B cell (primary cell): Measurements from ENCODE around the gene NOXO1. TPM values are rescaled to one million over a fixed set of nuclear protein-coding genes. Genes with fewer than 3 reads are reported as not detected.

Experiments
- ATAC-seq: fragments of 200-7000 bp; cut with Tn5 transposase; one replicate; pipeline ENCODE4 v1.10.0; 2021; ENCODE audit warnings: low read depth, mild to moderate bottlenecking, moderate number of reproducible peaks, moderate library complexity
- CTCF ChIA-PET: fragments of 350-600 bp; sonication (Branson Sonifier 250); formaldehyde crosslinking; loops from one replicate; lab custom pipeline; 2021; ENCODE audit warnings: antibody characterized with exemption, inconsistent platforms; lab: Charles Lee
- POLR2A ChIA-PET: fragments of 350-600 bp; sonication (Branson Sonifier 250); formaldehyde crosslinking; loops from one replicate; lab custom pipeline; 2021; ENCODE audit warnings: antibody characterized with exemption; lab: Charles Lee
- DNase-seq: peaks from one replicate; pipeline ENCODE4 v3.0.0; 2013
- H2AFZ ChIP-seq: 2 replicates; pipeline ENCODE4 v1.6.1; 2012; ENCODE audit warnings: mild to moderate bottlenecking, low read depth, low read length; ENCODE audit not compliant: insufficient read depth, poor library complexity, severe bottlenecking
- H3K27ac ChIP-seq, 2 donors: 1 replicate in 1 of 2; 2 replicates in 1 of 2; pipeline ENCODE4 v1.5.1; 2012 to 2013; ENCODE audit warnings: low read length in 2 of 2, mild to moderate bottlenecking in 2 of 2, moderate library complexity in 1 of 2
- H3K27me3 ChIP-seq, 4 experiments: fragments of 200-600 bp in 1 of 4; sonication (generic) in 1 of 4; replicated peaks in 1 of 4; 1 replicate in 2 of 4; 2 replicates in 2 of 4; pipeline versions ENCODE4 v1.6.1 to v1.7.0; 2013 to 2016; ENCODE audit warnings: low read length in 3 of 4, mild to moderate bottlenecking in 2 of 4, mixed read lengths in 1 of 4, moderate library complexity in 1 of 4; ENCODE audit not compliant: insufficient read depth in 4 of 4, control insufficient read depth in 3 of 4; ENCODE audit errors: control extremely low read depth in 1 of 4
- H3K36me3 ChIP-seq, 2 experiments: replicated peaks in 1 of 2; 1 replicate in 1 of 2; 2 replicates in 1 of 2; pipeline versions ENCODE4 v1.6.1 to v1.7.1; 2013; ENCODE audit warnings: low read length in 1 of 2; ENCODE audit not compliant: insufficient read depth in 2 of 2, control insufficient read depth in 1 of 2; ENCODE audit errors: control extremely low read depth in 1 of 2, extremely low read depth in 1 of 2
- H3K4me1 ChIP-seq, 2 donors: fragments of 200-600 bp in 1 of 2; sonication (generic) in 1 of 2; 1 replicate in 1 of 2; 2 replicates in 1 of 2; pipeline versions ENCODE4 v1.5.1 to v1.6.1; 2013 to 2017; ENCODE audit warnings: low read length in 2 of 2; ENCODE audit not compliant: control insufficient read depth in 2 of 2, insufficient read depth in 2 of 2
- H3K4me2 ChIP-seq: replicated peaks from 2 replicates; pipeline ENCODE3; 2012; ENCODE audit warnings: mild to moderate bottlenecking, low read depth, low read length; ENCODE audit not compliant: poor library complexity, severe bottlenecking
- H3K4me3 ChIP-seq, 5 experiments: fragments of 200-600 bp in 1 of 5; sonication (generic) in 1 of 5; 1 replicate in 3 of 5; 2 replicates in 2 of 5; pipeline versions ENCODE4 v1.5.1 to v1.7.0; 2011 to 2016; ENCODE audit warnings: low read length in 4 of 5, mild to moderate bottlenecking in 4 of 5, low read depth in 2 of 5, control low read depth in 1 of 5, moderate library complexity in 1 of 5; ENCODE audit not compliant: insufficient read depth in 1 of 5; ENCODE audit errors: control extremely low read depth in 1 of 5, extremely low read depth in 1 of 5
- H3K79me2 ChIP-seq: fragments of 200-600 bp; sonication (generic); one replicate; pipeline ENCODE4 v1.6.0; 2016; ENCODE audit warnings: low read length; ENCODE audit not compliant: control insufficient read depth, insufficient read depth
- H3K9ac ChIP-seq: fragments of 200-600 bp; sonication (generic); 2 replicates; pipeline ENCODE4 v1.6.1; 2017; ENCODE audit warnings: mild to moderate bottlenecking, low read length, moderate library complexity
- H3K9me3 ChIP-seq, 3 donors: one replicate each; pipeline versions ENCODE4 v1.6.1 to v1.7.1; 2013; ENCODE audit warnings: low read length in 2 of 3; ENCODE audit not compliant: control insufficient read depth in 2 of 3, insufficient read depth in 1 of 3; ENCODE audit errors: control extremely low read depth in 1 of 3
- H4K20me1 ChIP-seq: 2 replicates; pipeline ENCODE4 v1.6.0; 2012; ENCODE audit warnings: mild to moderate bottlenecking, low read length; ENCODE audit not compliant: insufficient read depth, control insufficient read depth, poor library complexity, severe bottlenecking
- H3K27ac Mint-ChIP-seq: one replicate; pipeline ENCODE4 v1.8.0; 2021; ENCODE audit warnings: mixed read lengths
- H3K27me3 Mint-ChIP-seq: one replicate; pipeline ENCODE4 v1.8.0; 2021; ENCODE audit warnings: mixed read lengths
- H3K4me1 Mint-ChIP-seq: one replicate; pipeline ENCODE4 v1.8.0; 2021; ENCODE audit warnings: mixed read lengths
- H3K4me3 Mint-ChIP-seq: one replicate; pipeline ENCODE4 v1.8.0; 2021; ENCODE audit warnings: mixed read lengths
- H3K9me3 Mint-ChIP-seq: one replicate; pipeline ENCODE4 v1.8.0; 2022; ENCODE audit warnings: mixed read lengths; ENCODE audit not compliant: insufficient read depth
- CTCF ChIP-seq: fragments of 200-600 bp; IDR thresholded peaks from one replicate; pipeline ENCODE4 v1.8.0; 2022; ENCODE audit warnings: antibody characterized with exemption, mild to moderate bottlenecking
- EZH2 ChIP-seq: IDR thresholded peaks from 2 replicates; pipeline ENCODE4 v1.6.1; 2012; ENCODE audit warnings: borderline replicate concordance, low read depth, mild to moderate bottlenecking, moderate library complexity, low read length; ENCODE audit not compliant: insufficient read depth, poor library complexity, severe bottlenecking
- WGBS: methylation state at CpG from one replicate; pipeline ENCODE4 v1.1.5; 2013; ENCODE audit warnings: missing lambda C conversion rate; ENCODE audit not compliant: insufficient coverage; 5-methylcytosine and 5-hydroxymethylcytosine counted together
- intact Hi-C: fragments of 100-400 bp; cut with micrococcal nuclease; formaldehyde crosslinking; loops from one replicate; pipeline ENCODE4 v1.10.0; 2022
- polyA plus RNA-seq: library from polyadenylated mRNA; depleted of rRNA; stranded (reverse); fragments of >200 nt; gene quantifications from 2 replicates; pipeline ENCODE4 v1.2.3, GENCODE V29; 2012
- total RNA-seq, 2 donors: library from RNA; stranded (reverse); fragments of 120-200 nt in 1 of 2; gene quantifications; 1 replicate in 1 of 2; 2 replicates in 1 of 2; pipeline versions ENCODE4 v1.2.3 to v1.2.4, GENCODE V29; 2013 to 2022

NOXO1 gene
- total and polyA plus RNA-seq, 2 donors (not counting 1 experiment from before 2014, with no cell fraction given), result 0.30 to 0.74 TPM

GRCh38 chr16:1950047-1950446, 31.2 kb downstream of the NOXO1 start:
- 83% methylated on average over 7 of the region's 7 CpGs for WGBS
- no peaks in the 10 kb centered on the region for H3K4me1 ChIP-seq
- TF ChIP-seq CTCF (no peak), EZH2 (no peak)
- H4K20me1 ChIP-seq, result no peaks in the 10 kb centered on the region
- H3K36me3 ChIP-seq, result no peaks in the 10 kb centered on the region
- H3K4me3 Mint-ChIP-seq, result no peak overlapping the region
- no peaks in the 10 kb centered on the region for H3K9me3 ChIP-seq
- H3K4me3 ChIP-seq, result no peak overlapping the region
- H2AFZ ChIP-seq, result no peak overlapping the region
- no peak overlapping the region for H3K4me2 ChIP-seq
- no peak overlapping the region for H3K9ac ChIP-seq
- no peak overlapping the region for H3K27ac ChIP-seq
- POLR2A ChIA-PET, result no interaction called here
- H3K27me3 Mint-ChIP-seq, result peaks cover 4% of the 10 kb centered on the region
- no peaks in the 10 kb centered on the region for H3K9me3 Mint-ChIP-seq
- H3K4me1 Mint-ChIP-seq, result no peaks in the 10 kb centered on the region
- ATAC-seq, result no peak
- H3K27me3 ChIP-seq, result peaks cover 0 to 5% (median 0%) of the 10 kb centered on the region in 4 experiments
- H3K27ac Mint-ChIP-seq, result no peak overlapping the region
- CTCF ChIA-PET, result no interaction called here
- intact Hi-C loops, result no loop called here
- no peak for DNase-seq
- H3K79me2 ChIP-seq, result no peaks in the 10 kb centered on the region

GRCh38 chr16:1949507-1949906, 31.8 kb downstream of the NOXO1 start:
- Histone ChIP-seq H3K27ac (no peak overlapping the region), H3K4me1 (no peaks in the 10 kb centered on the region), H3K79me2 (no peaks in the 10 kb centered on the region), H3K27me3 (peaks cover 0 to 5% (median 0%) of the 10 kb centered on the region in 4 experiments), H3K36me3 (no peaks in the 10 kb centered on the region), H3K9me3 (no peaks in the 10 kb centered on the region), H3K4me2 (no peak overlapping the region), H4K20me1 (no peaks in the 10 kb centered on the region), H3K9ac (no peak overlapping the region), H2AFZ (no peak overlapping the region), H3K4me3 (no peak overlapping the region)
- intact Hi-C loops, result loop anchor here (10.0 kb wide), 1 partner anchor 45 kb away; no protein-coding TSS in a partner anchor
- no peak overlapping the region for H3K4me3 Mint-ChIP-seq
- no peaks in the 10 kb centered on the region for H3K9me3 Mint-ChIP-seq
- CTCF ChIA-PET, result interaction anchor here (0.7 kb wide), 1 partner anchor 539 kb away, joined by 4 read pairs; no protein-coding TSS in a partner anchor
- DNase-seq (no peak), ATAC-seq (no peak)
- POLR2A ChIA-PET, result interaction anchor here (0.7 kb wide), 2 partner anchors 54 to 302 kb away, joined by 4 to 8 read pairs; partner anchors contain the start of gene ECI1
- no peaks in the 10 kb centered on the region for H3K4me1 Mint-ChIP-seq
- TF ChIP-seq CTCF (no peak), EZH2 (no peak)
- H3K27ac Mint-ChIP-seq, result no peak overlapping the region
- H3K27me3 Mint-ChIP-seq, result peaks cover 4% of the 10 kb centered on the region
- 95% methylated on average over 9 of the region's 11 CpGs for WGBS
